Esophagus squamous epithelium (tissue), 5 donors: Measurements from ENCODE around the gene MAN2B1. TPM values are rescaled to one million over a fixed set of nuclear protein-coding genes. Genes with fewer than 3 reads are reported as not detected.
A peak's percentile ranks its signal among the peaks of the same experiment; 100 is the strongest.

Experiments used
- DNase-seq: peaks from one replicate; lab custom pipeline; 2025; lab: John Stamatoyannopoulos, UW
- H3K27ac ChIP-seq, 4 donors: fragments of 200-600 bp; sonication (generic); one replicate each; pipeline ENCODE4 v1.5.1; 2016 to 2019; ENCODE audit warnings: mild to moderate bottlenecking in 1 of 4
- H3K27me3 ChIP-seq, 4 donors: fragments of 200-600 bp; sonication (generic); 1 replicate in 3 of 4; 2 replicates in 1 of 4; pipeline versions ENCODE4 v1.5.1 to v1.6.0; 2017 to 2021; ENCODE audit warnings: antibody characterized with exemption in 1 of 4
- H3K36me3 ChIP-seq, 3 donors: fragments of 200-600 bp; sonication (generic); one replicate each; pipeline ENCODE4 v1.5.1; 2016 to 2019
- H3K4me1 ChIP-seq, 3 donors: fragments of 200-600 bp; sonication (generic); one replicate each; pipeline ENCODE4 v1.5.1; 2017 to 2019
- H3K4me3 ChIP-seq, 4 donors: fragments of 200-600 bp; sonication (generic); 1 replicate in 3 of 4; 2 replicates in 1 of 4; pipeline ENCODE4 v1.5.1; 2016 to 2019; ENCODE audit warnings: mild to moderate bottlenecking in 2 of 4, moderate library complexity in 1 of 4
- H3K9me3 ChIP-seq, 3 donors: fragments of 200-600 bp; sonication (generic); one replicate each; pipeline ENCODE4 v1.5.1; 2016 to 2019
- POLR2A ChIP-seq, 4 donors: fragments of 450-650 bp; IDR thresholded peaks; one replicate each; pipeline ENCODE4 v1.6.1; 2017; ENCODE audit warnings: antibody characterized with exemption in 4 of 4, mild to moderate bottlenecking in 4 of 4, moderate library complexity in 3 of 4
- WGBS, 2 donors: methylation state at CpG; one replicate each; pipeline ENCODE4 v1.1.5; 2018; 5-methylcytosine and 5-hydroxymethylcytosine counted together
- intact Hi-C: fragments of 100-400 bp; cut with DNase I; formaldehyde crosslinking; loops from one replicate; pipeline ENCODE4 v1.15.0; 2022
- total RNA-seq, 4 donors: library from RNA; depleted of rRNA; stranded (reverse); fragments of >200 nt; gene quantifications; one replicate each; pipeline ENCODE4 v1.1.0, GENCODE V29; 2016
- TF ChIP-seq, protein P1 (sequence below), 6 experiments: fragments of 450-650 bp in 4 of 6; fragments of 200-600 bp in 2 of 6; sonication (generic) in 2 of 6; IDR thresholded peaks; one replicate each; pipeline ENCODE4 v1.5.1; 2016 to 2019; ENCODE audit warnings: antibody characterized with exemption in 6 of 6, mild to moderate bottlenecking in 4 of 6, moderate library complexity in 4 of 6
- donor health status: DM: yes; HTN: yes; CAD: no.

Gene MAN2B1
- total RNA-seq, 4 donors from 2014 or later, result 25.5 to 55.5 (median 39.4) TPM

DNA sequence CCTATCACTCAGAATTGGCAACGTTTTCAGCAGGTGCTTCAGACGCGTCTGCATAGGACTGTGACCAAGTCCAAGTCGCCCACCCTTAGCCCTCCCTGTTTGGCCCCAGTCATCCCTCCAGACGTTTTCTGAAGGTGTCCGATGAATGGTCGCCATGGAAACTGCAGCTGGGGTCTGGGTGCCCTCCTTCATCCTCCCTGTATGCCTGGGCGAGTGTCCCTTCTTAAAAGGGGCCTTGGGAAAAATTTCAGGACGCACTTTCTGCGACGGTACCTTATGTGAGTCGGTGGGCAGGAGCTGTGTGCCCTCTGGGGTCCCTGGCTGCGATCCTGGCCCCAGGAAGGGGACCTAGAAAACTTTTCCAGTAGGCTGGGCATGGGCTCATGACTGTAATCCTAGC is 25.1 kb downstream of the MAN2B1 start:
- 55 to 69% methylated on average over 7 to 11 of the region's 13 CpGs for WGBS, 2 donors
- Histone ChIP-seq H3K9me3 (no peaks in the 10 kb centered on the region), H3K4me1 (peaks cover 9 to 13% (median 10%) of the 10 kb centered on the region in 3 donors), H3K36me3 (no peaks in the 10 kb centered on the region), H3K27me3 (no peaks in the 10 kb centered on the region), H3K4me3 (no peak overlapping the region), H3K27ac (no peak overlapping the region)
- intact Hi-C loops, result no loop called here
- no peak for DNase-seq
- TF ChIP-seq, protein P1, sequence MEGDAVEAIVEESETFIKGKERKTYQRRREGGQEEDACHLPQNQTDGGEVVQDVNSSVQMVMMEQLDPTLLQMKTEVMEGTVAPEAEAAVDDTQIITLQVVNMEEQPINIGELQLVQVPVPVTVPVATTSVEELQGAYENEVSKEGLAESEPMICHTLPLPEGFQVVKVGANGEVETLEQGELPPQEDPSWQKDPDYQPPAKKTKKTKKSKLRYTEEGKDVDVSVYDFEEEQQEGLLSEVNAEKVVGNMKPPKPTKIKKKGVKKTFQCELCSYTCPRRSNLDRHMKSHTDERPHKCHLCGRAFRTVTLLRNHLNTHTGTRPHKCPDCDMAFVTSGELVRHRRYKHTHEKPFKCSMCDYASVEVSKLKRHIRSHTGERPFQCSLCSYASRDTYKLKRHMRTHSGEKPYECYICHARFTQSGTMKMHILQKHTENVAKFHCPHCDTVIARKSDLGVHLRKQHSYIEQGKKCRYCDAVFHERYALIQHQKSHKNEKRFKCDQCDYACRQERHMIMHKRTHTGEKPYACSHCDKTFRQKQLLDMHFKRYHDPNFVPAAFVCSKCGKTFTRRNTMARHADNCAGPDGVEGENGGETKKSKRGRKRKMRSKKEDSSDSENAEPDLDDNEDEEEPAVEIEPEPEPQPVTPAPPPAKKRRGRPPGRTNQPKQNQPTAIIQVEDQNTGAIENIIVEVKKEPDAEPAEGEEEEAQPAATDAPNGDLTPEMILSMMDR (IDR thresholded peaks at IDR 0.05), result no peak
- TF ChIP-seq POLR2A (IDR thresholded peaks at IDR 0.05), result no peak

DNA sequence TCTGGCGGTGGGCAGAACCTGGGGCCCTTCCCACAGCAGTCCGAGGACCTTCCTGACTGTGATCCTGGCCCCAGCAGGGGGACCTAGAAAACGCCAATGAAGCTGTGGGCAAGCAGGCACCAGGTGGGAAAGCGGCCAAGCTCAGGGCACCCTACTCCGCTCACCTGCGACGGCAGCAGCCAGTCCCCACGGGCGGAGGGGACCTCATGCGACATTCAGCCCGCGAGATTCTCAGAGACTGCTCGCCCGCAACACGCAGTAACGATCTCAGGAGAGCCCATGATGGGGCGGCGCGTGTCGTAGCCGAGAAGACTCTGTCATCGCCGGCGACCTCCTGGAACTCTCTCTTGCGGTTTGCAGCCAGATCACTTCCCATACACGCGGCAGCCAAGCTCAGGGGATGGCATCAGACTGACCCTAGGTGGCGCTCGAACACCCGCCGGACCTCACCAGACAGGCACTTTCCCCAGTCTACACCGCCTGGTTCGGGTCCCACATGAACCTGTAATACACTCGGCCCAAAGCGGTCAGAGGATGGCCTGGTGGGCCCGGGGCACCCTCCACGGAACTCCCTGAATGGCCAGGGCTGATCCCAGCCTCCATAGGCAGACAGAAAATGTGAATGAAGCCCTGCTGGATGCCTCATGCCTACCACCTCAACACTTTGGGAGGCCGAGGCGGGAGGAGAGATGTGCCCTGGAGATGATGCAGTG is 26.5 kb downstream of the MAN2B1 start:
- H3K27me3 ChIP-seq, result no peaks in the 10 kb centered on the region
- peak; percentile 27 for DNase-seq
- TF ChIP-seq POLR2A (IDR thresholded peaks at IDR 0.05), result no peak
- TF ChIP-seq, protein P1 (IDR thresholded peaks at IDR 0.05), result peak; percentile 50 to 73 (median 64)
- 4 to 36% methylated on average over 4 to 14 of the region's 39 CpGs for WGBS, 2 donors
- peak overlapping the region in 1 of 4 donors; percentile 14 for H3K27ac ChIP-seq
- intact Hi-C loops, result no loop called here
- H3K9me3 ChIP-seq, result no peaks in the 10 kb centered on the region
- no peaks in the 10 kb centered on the region for H3K36me3 ChIP-seq
- peak overlapping the region in 3 of 4 donors; percentile 27 to 62 (median 30) for H3K4me3 ChIP-seq
- peaks cover 9 to 13% (median 10%) of the 10 kb centered on the region in 3 donors for H3K4me1 ChIP-seq

DNA sequence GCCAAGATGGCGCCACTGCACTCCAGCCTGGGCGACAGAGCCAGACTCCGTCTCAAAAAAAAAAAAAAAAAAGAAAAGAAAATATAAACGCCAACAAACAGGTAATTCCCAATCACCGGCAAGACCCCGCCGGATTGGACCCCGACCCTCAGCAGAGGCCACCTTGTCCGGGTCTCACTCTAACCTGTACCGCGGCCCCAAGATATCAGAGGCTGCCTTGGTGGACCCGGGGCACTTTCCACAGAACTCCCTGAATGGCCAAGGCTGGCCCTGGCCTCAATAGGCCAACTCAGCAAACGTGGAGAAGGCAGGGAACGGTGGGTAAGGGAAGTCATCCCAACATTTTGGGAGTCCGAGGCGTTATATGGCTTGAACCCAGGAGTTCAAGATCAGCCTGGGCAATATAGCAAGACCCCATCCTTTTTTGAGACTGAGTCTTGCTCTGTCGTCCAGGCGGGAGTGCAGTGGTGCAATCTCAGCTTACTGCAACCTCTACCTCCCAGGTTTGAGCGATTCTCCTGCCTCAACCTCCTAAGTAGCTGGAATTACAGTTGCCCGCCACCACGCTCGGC is 27.8 kb downstream of the MAN2B1 start:
- Histone ChIP-seq H3K4me3 (no peak overlapping the region), H3K27ac (no peak overlapping the region), H3K36me3 (no peaks in the 10 kb centered on the region), H3K9me3 (no peaks in the 10 kb centered on the region), H3K4me1 (peaks cover 9 to 13% (median 10%) of the 10 kb centered on the region in 3 donors), H3K27me3 (no peaks in the 10 kb centered on the region)
- intact Hi-C loops, result no loop called here
- no peak for DNase-seq
- TF ChIP-seq POLR2A (IDR thresholded peaks at IDR 0.05), result no peak
- TF ChIP-seq, protein P1 (IDR thresholded peaks at IDR 0.05), result no peak
- 89 to 92% methylated on average over 15 to 17 of the region's 22 CpGs for WGBS, 2 donors

DNA sequence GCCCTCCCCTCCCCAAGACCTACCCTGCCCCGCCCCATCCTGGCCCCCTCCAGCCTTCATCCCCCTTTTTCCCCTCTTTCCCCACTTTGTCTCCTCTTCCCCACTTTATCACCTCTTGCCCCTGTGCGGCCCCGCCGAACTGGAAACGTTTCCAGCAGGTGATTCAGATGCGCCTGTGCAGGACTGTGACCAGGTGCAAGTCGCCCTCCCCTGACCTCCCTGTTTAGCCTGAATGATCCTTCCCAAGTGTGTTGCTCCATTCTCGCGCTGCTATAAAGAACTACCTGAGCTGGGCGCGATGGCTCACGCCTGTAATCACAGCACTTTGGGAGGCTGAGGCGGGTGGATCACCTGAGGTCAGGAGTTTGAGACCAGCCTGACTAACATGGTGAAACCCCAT is 29.9 kb downstream of the MAN2B1 start:
- no peak overlapping the region for H3K27ac ChIP-seq
- WGBS, 2 donors, result 81 to 89% methylated on average over 2 to 7 of the region's 13 CpGs

More for the DNA sequence above, 29.9 kb downstream of the MAN2B1 start:
- intact Hi-C loops, result no loop called here
- H3K36me3 ChIP-seq, result peaks cover 0 to 4% (median 0%) of the 10 kb centered on the region in 3 donors
- H3K4me3 ChIP-seq, result no peak overlapping the region
- DNase-seq, result no peak
- no peaks in the 10 kb centered on the region for H3K9me3 ChIP-seq
- peaks cover 9 to 13% (median 10%) of the 10 kb centered on the region in 3 donors for H3K4me1 ChIP-seq
- no peaks in the 10 kb centered on the region for H3K27me3 ChIP-seq
- TF ChIP-seq POLR2A (IDR thresholded peaks at IDR 0.05), result no peak
- TF ChIP-seq, protein P1 (IDR thresholded peaks at IDR 0.05), result no peak
